GM19467 (cell line): ENCODE data around the gene KAT14.
"Not testable (repeated sequence)": the region's sequence is repeated elsewhere in the genome, so short reads cannot be mapped to it uniquely, and the experiment has no call there.

Experiments used
- ATAC-seq: cut with Tn5 transposase; IDR thresholded peaks from one replicate; pipeline ENCODE4 v1.9.1; 2021; ENCODE audit warnings: mild to moderate bottlenecking, moderate library complexity; ENCODE audit not compliant: unreplicated experiment

KAT14 gene

GRCh38 chr20:18218280-18218679, 80.6 kb downstream of the KAT14 start:
- no peak for ATAC-seq

GRCh38 chr20:18223409-18223808, 85.7 kb downstream of the KAT14 start:
- ATAC-seq, result no peak

- no peak for ATAC-seq
Observed at GRCh38 chr20:18224968-18225568, 87.4 kb downstream of the KAT14 start.

- no peak for ATAC-seq
Observed at GRCh38 chr20:18225632-18226031, 88.0 kb downstream of the KAT14 start.

- ATAC-seq, result not testable (repeated sequence)
Observed at GRCh38 chr20:18226741-18227140, 89.1 kb downstream of the KAT14 start.

- ATAC-seq, result no peak
Observed at GRCh38 chr20:18233408-18233943, 95.8 kb downstream of the KAT14 start.
